ENCODE measurements around the gene ATP2B2. TPM values are rescaled to one million over a fixed set of nuclear protein-coding genes. Genes with fewer than 3 reads are reported as not detected.
"Not testable (repeated sequence)": the region's sequence is repeated elsewhere in the genome, so short reads cannot be mapped to it uniquely, and the experiment has no call there.

Gene ATP2B2
- total RNA-seq, 1 donor from 2014 or later = not detected

GRCh38 chr3:10383850-10384248, 121.5 kb downstream of the ATP2B2 start:
- Mint-ChIP-seq H3K4me3 (no peak overlapping the region), H3K36me3 (no peaks in the 10 kb centered on the region), H3K27ac (no peak overlapping the region), H3K27me3 (ENCODE audit: low read depth) (peaks cover 58% of the 10 kb centered on the region), H3K4me1 (no peaks in the 10 kb centered on the region), H3K9me3 (no peaks in the 10 kb centered on the region)
- no peak for DNase-seq (ENCODE audit: low spot score in 2 of 2, unreplicated experiment in 2 of 2)
- TF ChIP-seq CTCF (IDR thresholded peaks at IDR 0.05; ENCODE audit: unreplicated experiment) = no peak

GRCh38 chr3:10382892-10383849, 122.2 kb downstream of the ATP2B2 start:
- Mint-ChIP-seq H3K27ac (no peak overlapping the region), H3K4me3 (no peak overlapping the region), H3K36me3 (no peaks in the 10 kb centered on the region), H3K27me3 (ENCODE audit: low read depth) (peaks cover 56% of the 10 kb centered on the region), H3K4me1 (no peaks in the 10 kb centered on the region), H3K9me3 (no peaks in the 10 kb centered on the region)
- no peak for DNase-seq (ENCODE audit: low spot score in 2 of 2, unreplicated experiment in 2 of 2)
- TF ChIP-seq CTCF (IDR thresholded peaks at IDR 0.05; ENCODE audit: unreplicated experiment) = no peak

- not testable (repeated sequence) for H3K27ac Mint-ChIP-seq; H3K4me1 Mint-ChIP-seq; H3K36me3 Mint-ChIP-seq; H3K9me3 Mint-ChIP-seq; H3K4me3 Mint-ChIP-seq; DNase-seq (ENCODE audit: low spot score in 2 of 2, unreplicated experiment in 2 of 2)
- H3K27me3 Mint-ChIP-seq (ENCODE audit: low read depth) = peaks cover 55% of the 10 kb centered on the region
Measured at GRCh38 chr3:10382445-10382844, 122.9 kb downstream of the ATP2B2 start.

GRCh38 chr3:10381336-10381735, 124.0 kb downstream of the ATP2B2 start:
- Mint-ChIP-seq H3K9me3 (no peaks in the 10 kb centered on the region), H3K4me1 (no peaks in the 10 kb centered on the region), H3K36me3 (no peaks in the 10 kb centered on the region), H3K27me3 (ENCODE audit: low read depth) (peaks cover 44% of the 10 kb centered on the region), H3K27ac (no peak overlapping the region), H3K4me3 (no peak overlapping the region)
- no peak for TF ChIP-seq CTCF (IDR thresholded peaks at IDR 0.05; ENCODE audit: unreplicated experiment)
- DNase-seq (ENCODE audit: low spot score in 2 of 2, unreplicated experiment in 2 of 2) = no peak

- H3K36me3 Mint-ChIP-seq = no peaks in the 10 kb centered on the region
- H3K9me3 Mint-ChIP-seq = no peaks in the 10 kb centered on the region
- no peak for TF ChIP-seq CTCF (IDR thresholded peaks at IDR 0.05; ENCODE audit: unreplicated experiment)
- no peaks in the 10 kb centered on the region for H3K4me1 Mint-ChIP-seq
- H3K4me3 Mint-ChIP-seq = no peak overlapping the region
- no peak overlapping the region for H3K27ac Mint-ChIP-seq
- H3K27me3 Mint-ChIP-seq (ENCODE audit: low read depth) = peaks cover 44% of the 10 kb centered on the region
- DNase-seq (ENCODE audit: low spot score in 2 of 2, unreplicated experiment in 2 of 2) = no peak
Measured at GRCh38 chr3:10380906-10381305, 124.5 kb downstream of the ATP2B2 start.

GRCh38 chr3:10379961-10380360, 125.4 kb downstream of the ATP2B2 start:
- no peak for DNase-seq (ENCODE audit: low spot score in 2 of 2, unreplicated experiment in 2 of 2)
- Mint-ChIP-seq H3K4me1 (no peaks in the 10 kb centered on the region), H3K27ac (no peak overlapping the region), H3K27me3 (ENCODE audit: low read depth) (peaks cover 35% of the 10 kb centered on the region), H3K36me3 (no peaks in the 10 kb centered on the region), H3K4me3 (no peak overlapping the region), H3K9me3 (no peaks in the 10 kb centered on the region)
- no peak for TF ChIP-seq CTCF (IDR thresholded peaks at IDR 0.05; ENCODE audit: unreplicated experiment)
